Peyer's patch (tissue), 4 donors: Measurements from ENCODE around the gene HBEGF. TPM values are rescaled to one million over a fixed set of nuclear protein-coding genes. Genes with fewer than 3 reads are reported as not detected.

Experiments used
- DNase-seq, 3 donors: peaks; one replicate each; pipeline ENCODE4 v3.0.0-alpha.2; 2017 to 2019
- H3K27ac ChIP-seq, 4 donors: fragments of 200-600 bp; sonication (generic); one replicate each; pipeline ENCODE4 v1.5.1; 2016 to 2019
- H3K27me3 ChIP-seq, 2 donors: fragments of 200-600 bp; sonication (generic); one replicate each; pipeline ENCODE4 v1.5.1; 2019
- H3K36me3 ChIP-seq, 3 donors: fragments of 200-600 bp; sonication (generic); one replicate each; pipeline ENCODE4 v1.5.1; 2016 to 2019
- H3K4me1 ChIP-seq, 4 donors: fragments of 200-600 bp; sonication (generic); one replicate each; pipeline ENCODE4 v1.5.1; 2016 to 2019
- H3K4me3 ChIP-seq, 4 donors: fragments of 200-600 bp; sonication (generic); 1 replicate in 3 of 4; 2 replicates in 1 of 4; pipeline ENCODE4 v1.5.1; 2016 to 2019; ENCODE audit warnings: mild to moderate bottlenecking in 1 of 4
- H3K9me3 ChIP-seq, 4 donors: fragments of 200-600 bp; sonication (generic); one replicate each; pipeline ENCODE4 v1.5.1; 2016 to 2019; ENCODE audit warnings: mild to moderate bottlenecking in 1 of 4
- POLR2A ChIP-seq, 2 donors: fragments of 450-650 bp; IDR thresholded peaks; one replicate each; pipeline ENCODE4 v1.5.1; 2017; ENCODE audit warnings: antibody characterized with exemption in 2 of 2, mild to moderate bottlenecking in 2 of 2, moderate library complexity in 2 of 2
- total RNA-seq, 4 donors: library from RNA; depleted of rRNA; stranded (reverse); fragments of >200 nt; gene quantifications; one replicate each; pipeline ENCODE4 v1.1.0, GENCODE V29; 2016
- TF ChIP-seq, protein P1 (sequence below), 6 experiments: fragments of 450-650 bp in 4 of 6; fragments of 200-600 bp in 2 of 6; sonication (generic) in 1 of 6; IDR thresholded peaks; one replicate each; pipeline ENCODE4 v1.5.1; 2017 to 2019; ENCODE audit warnings: antibody characterized with exemption in 6 of 6, mild to moderate bottlenecking in 3 of 6, moderate library complexity in 1 of 6

The HBEGF gene
- total RNA-seq, 4 donors from 2014 or later: 4.1 to 41.0 (median 10.1) TPM

DNA sequence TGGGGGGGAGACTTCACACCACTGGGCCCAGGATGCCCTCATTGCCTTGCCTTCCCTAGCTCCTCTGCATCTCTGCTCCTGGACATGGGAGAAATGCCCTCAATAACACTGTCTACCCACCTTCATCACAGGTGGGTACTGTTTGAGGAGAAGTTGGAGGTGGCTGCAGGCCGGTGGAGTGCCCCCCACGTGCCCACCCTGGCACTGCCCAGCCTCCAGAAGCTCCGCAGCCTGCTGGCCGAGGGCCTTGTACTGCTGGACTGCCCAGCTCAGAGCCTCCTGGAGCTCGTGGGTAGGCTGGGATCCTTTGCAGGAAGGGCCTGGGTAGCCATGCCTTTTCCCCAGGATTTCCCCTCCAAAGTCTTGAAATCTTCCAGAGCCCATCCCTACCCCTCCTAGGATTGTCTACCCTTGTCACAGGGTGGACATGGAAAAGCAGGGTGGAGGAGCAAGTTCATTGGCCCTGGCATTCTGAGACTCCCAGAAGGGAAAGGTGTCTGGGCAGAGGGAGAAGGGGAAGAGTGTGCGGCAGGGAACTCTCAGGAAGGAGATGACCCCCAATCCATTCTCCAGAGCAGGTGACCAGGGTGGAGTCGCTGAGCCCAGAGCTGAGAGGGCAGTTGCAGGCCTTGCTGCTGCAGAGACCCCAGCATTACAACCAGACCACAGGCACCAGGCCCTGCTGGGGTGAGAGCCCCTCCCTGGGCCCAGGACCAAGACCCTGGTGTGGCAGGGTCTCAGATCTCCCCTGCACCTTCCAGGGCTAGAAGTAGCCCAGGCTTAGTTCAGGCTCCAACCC lies 14.5 kb upstream of the HBEGF start:
- no peak overlapping the region for H3K4me3 ChIP-seq
- H3K9me3 ChIP-seq: no peaks in the 10 kb centered on the region
- DNase-seq: no peak
- H3K27ac ChIP-seq: no peak overlapping the region
- H3K27me3 ChIP-seq: no peaks in the 10 kb centered on the region
- no peaks in the 10 kb centered on the region for H3K36me3 ChIP-seq
- H3K4me1 ChIP-seq: peaks cover 0 to 16% (median 5%) of the 10 kb centered on the region in 4 donors
- TF ChIP-seq, protein P1, sequence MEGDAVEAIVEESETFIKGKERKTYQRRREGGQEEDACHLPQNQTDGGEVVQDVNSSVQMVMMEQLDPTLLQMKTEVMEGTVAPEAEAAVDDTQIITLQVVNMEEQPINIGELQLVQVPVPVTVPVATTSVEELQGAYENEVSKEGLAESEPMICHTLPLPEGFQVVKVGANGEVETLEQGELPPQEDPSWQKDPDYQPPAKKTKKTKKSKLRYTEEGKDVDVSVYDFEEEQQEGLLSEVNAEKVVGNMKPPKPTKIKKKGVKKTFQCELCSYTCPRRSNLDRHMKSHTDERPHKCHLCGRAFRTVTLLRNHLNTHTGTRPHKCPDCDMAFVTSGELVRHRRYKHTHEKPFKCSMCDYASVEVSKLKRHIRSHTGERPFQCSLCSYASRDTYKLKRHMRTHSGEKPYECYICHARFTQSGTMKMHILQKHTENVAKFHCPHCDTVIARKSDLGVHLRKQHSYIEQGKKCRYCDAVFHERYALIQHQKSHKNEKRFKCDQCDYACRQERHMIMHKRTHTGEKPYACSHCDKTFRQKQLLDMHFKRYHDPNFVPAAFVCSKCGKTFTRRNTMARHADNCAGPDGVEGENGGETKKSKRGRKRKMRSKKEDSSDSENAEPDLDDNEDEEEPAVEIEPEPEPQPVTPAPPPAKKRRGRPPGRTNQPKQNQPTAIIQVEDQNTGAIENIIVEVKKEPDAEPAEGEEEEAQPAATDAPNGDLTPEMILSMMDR (IDR thresholded peaks at IDR 0.05): no peak
- TF ChIP-seq POLR2A (IDR thresholded peaks at IDR 0.05): no peak

DNA sequence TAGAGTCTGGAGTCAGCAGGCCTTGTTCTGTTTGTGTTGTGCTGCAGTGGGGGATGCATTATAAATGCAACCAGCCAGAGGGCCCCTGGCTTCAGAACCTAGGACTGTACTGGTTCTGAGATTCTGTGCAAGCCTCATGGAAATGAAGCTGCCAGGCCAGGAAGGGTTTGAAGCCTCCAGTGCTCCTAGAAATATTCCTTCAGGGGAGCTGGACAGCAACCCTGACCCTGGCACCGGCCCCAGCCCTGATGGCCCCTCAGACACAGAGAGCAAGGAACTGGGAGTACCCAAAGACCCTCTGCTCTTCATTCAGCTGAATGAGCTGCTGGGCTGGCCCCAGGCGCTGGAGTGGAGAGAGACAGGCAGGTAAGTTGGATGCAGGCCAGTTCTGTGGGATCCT lies 13.7 kb upstream of the HBEGF start, which contains the start of gene SLC4A9:
TSS of gene SLC4A9 (plus strand) at position 94 of the 400 bp plus-strand sequence. CDS start at position 137, 43 bp downstream.
- Histone ChIP-seq H3K4me1 (peaks cover 0 to 16% (median 5%) of the 10 kb centered on the region in 4 donors), H3K36me3 (no peaks in the 10 kb centered on the region), H3K4me3 (no peak within 1 kb of the TSS), H3K9me3 (no peaks in the 10 kb centered on the region), H3K27ac (no peak within 1 kb of the TSS), H3K27me3 (no peaks in the 10 kb centered on the region)
- no peak for TF ChIP-seq POLR2A (IDR thresholded peaks at IDR 0.05)
- TF ChIP-seq, protein P1 (IDR thresholded peaks at IDR 0.05): no peak
- no peak for DNase-seq

DNA sequence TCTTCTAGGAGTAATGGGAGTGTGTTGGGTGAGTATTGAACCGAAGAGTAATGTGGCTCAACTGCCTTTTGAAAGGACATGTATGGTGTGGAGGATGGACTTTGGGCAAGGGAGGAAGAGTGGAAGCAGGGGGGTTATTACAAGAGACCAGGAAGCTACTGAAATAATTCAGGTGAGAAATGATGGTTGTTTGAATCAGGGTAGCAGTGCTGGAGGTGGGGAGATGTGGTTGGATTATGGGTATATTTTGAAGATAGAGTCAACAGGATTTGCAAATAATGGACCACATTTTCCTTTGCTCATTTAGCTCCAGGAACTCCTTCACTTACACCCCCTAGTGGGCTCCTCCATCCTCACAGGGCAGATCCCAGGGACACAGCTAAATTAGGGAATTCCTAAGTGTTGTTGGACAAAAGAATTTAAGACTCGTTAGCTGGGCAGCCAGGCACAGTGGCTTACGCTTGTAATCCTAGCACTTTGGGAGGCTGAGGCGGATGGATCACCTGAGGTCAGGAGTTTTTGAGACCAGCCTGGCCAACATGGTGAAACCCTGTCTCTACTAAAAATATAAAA lies 12.4 kb upstream of the HBEGF start:
- H3K4me1 ChIP-seq: peaks cover 0 to 16% (median 5%) of the 10 kb centered on the region in 4 donors
- no peak for TF ChIP-seq POLR2A (IDR thresholded peaks at IDR 0.05)
- TF ChIP-seq, protein P1 (IDR thresholded peaks at IDR 0.05): peak in 3 of 6 experiments; percentile 5 to 15 (median 10)
- no peak for DNase-seq
- H3K4me3 ChIP-seq: no peak overlapping the region
- no peaks in the 10 kb centered on the region for H3K36me3 ChIP-seq
- no peaks in the 10 kb centered on the region for H3K27me3 ChIP-seq
- no peaks in the 10 kb centered on the region for H3K9me3 ChIP-seq
- H3K27ac ChIP-seq: no peak overlapping the region

DNA sequence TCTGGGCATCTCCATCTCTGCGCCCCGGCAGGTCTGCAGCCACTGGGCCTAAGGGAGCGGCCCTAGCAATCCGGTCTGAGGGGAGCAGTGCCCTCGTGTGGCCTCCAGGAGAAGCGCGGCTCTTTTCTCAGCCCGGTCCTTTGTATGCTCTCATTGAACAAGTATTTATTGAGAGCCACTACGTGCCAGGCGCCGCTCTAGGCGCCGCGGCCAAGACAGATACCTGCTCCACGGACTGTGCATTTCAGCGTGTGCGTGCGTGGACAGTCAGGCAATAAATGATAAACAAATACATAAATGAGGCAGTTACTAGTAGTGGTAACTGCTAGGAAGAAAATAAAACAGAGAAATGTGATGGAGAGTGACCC lies 11.3 kb upstream of the HBEGF start:
- peak in 1 of 2 donors; percentile 47 for TF ChIP-seq POLR2A (IDR thresholded peaks at IDR 0.05)
- TF ChIP-seq, protein P1 (IDR thresholded peaks at IDR 0.05): peak; percentile 13 to 97 (median 92)
- H3K27ac ChIP-seq: peak overlapping the region in 2 of 4 donors; percentile 53 to 68

DNA sequence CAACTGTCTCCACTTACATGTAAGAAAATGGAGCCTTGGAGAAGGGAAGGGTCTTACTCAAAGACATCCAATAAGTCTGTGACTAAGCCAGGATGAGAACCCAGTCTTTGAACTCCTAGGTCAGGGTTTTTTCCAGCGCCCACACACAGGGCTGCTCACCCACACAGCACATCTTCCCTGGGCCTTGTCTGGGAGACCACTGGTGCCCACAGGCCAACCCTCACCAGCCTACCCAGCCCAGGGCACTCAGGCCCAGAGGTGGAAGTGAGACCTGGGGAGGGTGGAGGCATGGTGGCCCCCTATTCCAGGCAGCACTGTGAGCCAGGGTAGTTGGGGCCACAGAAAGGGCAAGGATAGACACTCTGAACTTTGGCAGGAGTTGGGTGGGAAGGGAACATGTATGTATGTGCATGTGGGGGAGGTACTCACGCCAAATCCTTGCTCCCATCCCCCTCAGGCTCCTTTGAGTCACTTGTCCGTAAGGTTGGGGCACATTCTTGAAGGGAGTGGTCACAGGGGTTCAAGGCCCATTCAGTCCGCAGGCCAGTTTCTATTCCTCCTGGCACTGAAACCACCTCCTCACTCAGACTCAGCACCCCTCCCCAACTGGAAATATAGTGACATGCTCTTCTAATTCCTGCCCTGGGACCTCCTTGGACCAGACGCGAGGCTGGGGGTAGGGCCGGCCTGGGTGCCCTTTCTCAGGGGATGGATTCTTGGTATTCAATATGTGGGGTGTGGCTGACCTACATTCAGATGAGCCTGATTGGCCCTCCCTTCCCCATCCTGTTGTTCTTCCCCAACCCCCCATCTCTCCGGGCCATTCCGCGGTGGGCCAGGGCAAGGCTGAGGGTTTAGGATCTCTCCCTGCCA lies 10.7 kb upstream of the HBEGF start:
- H3K36me3 ChIP-seq: no peaks in the 10 kb centered on the region
- no peak for DNase-seq
- no peak overlapping the region for H3K4me3 ChIP-seq
- H3K9me3 ChIP-seq: no peaks in the 10 kb centered on the region
- no peak for TF ChIP-seq POLR2A (IDR thresholded peaks at IDR 0.05)
- TF ChIP-seq, protein P1 (IDR thresholded peaks at IDR 0.05): no peak
- H3K4me1 ChIP-seq: peaks cover 0 to 9% (median 0%) of the 10 kb centered on the region in 4 donors
- H3K27ac ChIP-seq: peak overlapping the region in 1 of 4 donors; percentile 68
- H3K27me3 ChIP-seq: no peaks in the 10 kb centered on the region

More for the DNA sequence above, 11.3 kb upstream of the HBEGF start:
- Histone ChIP-seq H3K36me3 (no peaks in the 10 kb centered on the region), H3K27me3 (no peaks in the 10 kb centered on the region), H3K4me1 (peaks cover 0 to 9% (median 0%) of the 10 kb centered on the region in 4 donors), H3K9me3 (no peaks in the 10 kb centered on the region), H3K4me3 (no peak overlapping the region)
- peak; percentile 68 to 93 (median 92) for DNase-seq
